ENCODE measurements around the gene CCDC93. TPM values are rescaled to one million over a fixed set of nuclear protein-coding genes. Genes with fewer than 3 reads are reported as not detected.

The CCDC93 gene
- total and polyA plus RNA-seq, 10 of the 15 experiments (the other 5 are each of a cell fraction or from before 2014, with no cell fraction given): 3.6 to 27.2 (median 13.5) TPM

- Histone ChIP-seq H3K4me3 (no peak overlapping the region), H4K20me1 (ENCODE audit: control insufficient read depth, insufficient read depth) (no peaks in the 10 kb centered on the region), H3K27me3 (replicated peaks in 1 of 2; ENCODE audit: control insufficient read depth in 2 of 2, insufficient read depth in 2 of 2, low read length in 1 of 2) (no peaks in the 10 kb centered on the region), H3K4me1 (ENCODE audit: control insufficient read depth, insufficient read depth, low read length) (no peaks in the 10 kb centered on the region), H3K9ac (ENCODE audit: control insufficient read depth, insufficient read depth, low read length) (no peak overlapping the region), H3K4me2 (ENCODE audit: control insufficient read depth, insufficient read depth) (no peak overlapping the region), H2AFZ (ENCODE audit: control insufficient read depth, low read depth, low read length) (no peak overlapping the region), H3K79me2 (ENCODE audit: control insufficient read depth, insufficient read depth, low read length) (no peaks in the 10 kb centered on the region), H3K27ac (ENCODE audit: control insufficient read depth, insufficient read depth) (no peak overlapping the region), H3K9me3 (replicated peaks; ENCODE audit: control insufficient read depth, insufficient read depth, low read length) (no peaks in the 10 kb centered on the region), H3K36me3 (ENCODE audit: control insufficient read depth in 2 of 2, insufficient read depth in 2 of 2, low read length in 1 of 2) (peaks cover 6 to 14% of the 10 kb centered on the region in 2 experiments)
- in situ Hi-C loops (cut with MboI): no loop called here
- DNase-seq (ENCODE audit: low read depth, low spot score): no peak
- no peak for FAIRE-seq
- RAD21 ChIA-PET (ENCODE audit: unreplicated experiment): no interaction called here
- no peak for ATAC-seq
- TF ChIP-seq YBX1 (IDR thresholded peaks at IDR 0.05): no peak
- TF ChIP-seq POLR2AphosphoS2 (IDR thresholded peaks at IDR 0.05; ENCODE audit: low read depth, low read length): no peak
- no peak for TF ChIP-seq HDGF (IDR thresholded peaks at IDR 0.05)
- TF ChIP-seq CTCF (IDR thresholded peaks at IDR 0.05 in 2 of 3, conservative IDR thresholded peaks at IDR 0.05 in 1 of 3; ENCODE audit: control insufficient read depth in 2 of 3, extremely low read depth in 1 of 3, insufficient read depth in 1 of 3, low read depth in 3 of 3, low read length in 3 of 3): no peak
- no peak for TF ChIP-seq SMAD5 (IDR thresholded peaks at IDR 0.05; ENCODE audit: low read depth)
- no peak for TF ChIP-seq IRF4 (IDR thresholded peaks at IDR 0.05; ENCODE audit: low read depth, low read length)
- TF ChIP-seq ASH2L (IDR thresholded peaks at IDR 0.05; ENCODE audit: borderline replicate concordance, low read depth): no peak
- no peak for TF ChIP-seq NFYB (IDR thresholded peaks at IDR 0.05; ENCODE audit: insufficient read depth, low read depth, low read length)
- TF ChIP-seq CHD4 (IDR thresholded peaks at IDR 0.05): no peak
- TF ChIP-seq NRF1 (conservative IDR thresholded peaks at IDR 0.05; ENCODE audit: low read depth, low read length): no peak
- TF ChIP-seq ZNF217 (IDR thresholded peaks at IDR 0.05): no peak
- TF ChIP-seq JUND (IDR thresholded peaks at IDR 0.05; ENCODE audit: low read depth, low read length): no peak
- no peak for TF ChIP-seq MXI1 (IDR thresholded peaks at IDR 0.05; ENCODE audit: low read depth, low read length)
- TF ChIP-seq PAX5 (IDR thresholded peaks at IDR 0.05; ENCODE audit: borderline replicate concordance, low read depth, low read length): no peak
- TF ChIP-seq GATAD2B (conservative IDR thresholded peaks at IDR 0.05; ENCODE audit: low read depth): no peak
- TF ChIP-seq RELB (IDR thresholded peaks at IDR 0.05; ENCODE audit: low read depth): no peak
- TF ChIP-seq PML (IDR thresholded peaks at IDR 0.05; ENCODE audit: low read length): no peak
- TF ChIP-seq CBX3 (IDR thresholded peaks at IDR 0.05; ENCODE audit: borderline replicate concordance, low read depth): no peak
- no peak for TF ChIP-seq CREM (IDR thresholded peaks at IDR 0.05; ENCODE audit: low read depth)
- CTCF ChIA-PET: interaction anchor here (3.4 kb wide), 1 partner anchor 46 kb away, joined by 25 read pairs; no protein-coding TSS in a partner anchor
- POLR2A ChIA-PET: no interaction called here
- BruUV-seq (replicated peaks): no TSS peak
- intact Hi-C loops (cut with micrococcal nuclease; ENCODE audit: unreplicated experiment): no loop called here
- SMC1A ChIA-PET (ENCODE audit: uncharacterized antibody, unreplicated experiment): interaction anchor here (1.0 kb wide), 1 partner anchor 46 kb away, joined by 4 read pairs; no protein-coding TSS in a partner anchor
- 93% methylated on average over 1 of the region's 1 CpG for WGBS (ENCODE audit: insufficient coverage, insufficient replicate concordance, low lambda C conversion rate, missing lambda C conversion rate)
Observed at GRCh38 chr2:117957616-117958015, 56.3 kb downstream of the CCDC93 start.

Measured in GM12878 (cell line).